ENCODE data around the gene ILK. TPM values are rescaled to one million over a fixed set of nuclear protein-coding genes. Genes with fewer than 3 reads are reported as not detected.

ILK gene
- total RNA-seq, 1 donor from 2014 or later: 133 TPM

DNA sequence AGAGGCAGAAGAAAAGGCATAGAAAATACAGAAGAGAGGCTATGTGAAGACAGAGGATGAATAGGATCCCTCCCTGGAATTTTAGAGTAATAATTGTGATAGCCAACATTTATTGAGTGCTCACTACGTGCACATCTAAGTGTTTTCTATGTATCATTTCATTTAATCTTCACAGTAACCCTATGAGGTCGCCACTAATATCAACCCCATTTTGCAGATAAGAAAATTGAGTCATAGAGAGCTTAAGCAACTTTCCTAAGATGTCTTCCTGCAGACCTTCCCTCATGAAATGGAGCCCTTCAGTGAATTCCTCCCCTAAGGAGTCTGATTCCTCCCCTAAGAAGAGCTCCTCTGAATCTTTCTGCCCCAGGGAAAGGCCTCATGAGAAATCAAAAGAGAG is 38.2 kb upstream of the ILK start:
- Mint-ChIP-seq H3K9me3 (ENCODE audit: low read depth) (no peaks in the 10 kb centered on the region), H3K4me1 (ENCODE audit: low read depth) (no peaks in the 10 kb centered on the region), H3K27ac (no peak overlapping the region), H3K36me3 (ENCODE audit: insufficient read depth) (peaks cover 3% of the 10 kb centered on the region), H3K4me3 (ENCODE audit: low read depth) (no peak overlapping the region), H3K27me3 (no peaks in the 10 kb centered on the region)
- TF ChIP-seq, protein P1, sequence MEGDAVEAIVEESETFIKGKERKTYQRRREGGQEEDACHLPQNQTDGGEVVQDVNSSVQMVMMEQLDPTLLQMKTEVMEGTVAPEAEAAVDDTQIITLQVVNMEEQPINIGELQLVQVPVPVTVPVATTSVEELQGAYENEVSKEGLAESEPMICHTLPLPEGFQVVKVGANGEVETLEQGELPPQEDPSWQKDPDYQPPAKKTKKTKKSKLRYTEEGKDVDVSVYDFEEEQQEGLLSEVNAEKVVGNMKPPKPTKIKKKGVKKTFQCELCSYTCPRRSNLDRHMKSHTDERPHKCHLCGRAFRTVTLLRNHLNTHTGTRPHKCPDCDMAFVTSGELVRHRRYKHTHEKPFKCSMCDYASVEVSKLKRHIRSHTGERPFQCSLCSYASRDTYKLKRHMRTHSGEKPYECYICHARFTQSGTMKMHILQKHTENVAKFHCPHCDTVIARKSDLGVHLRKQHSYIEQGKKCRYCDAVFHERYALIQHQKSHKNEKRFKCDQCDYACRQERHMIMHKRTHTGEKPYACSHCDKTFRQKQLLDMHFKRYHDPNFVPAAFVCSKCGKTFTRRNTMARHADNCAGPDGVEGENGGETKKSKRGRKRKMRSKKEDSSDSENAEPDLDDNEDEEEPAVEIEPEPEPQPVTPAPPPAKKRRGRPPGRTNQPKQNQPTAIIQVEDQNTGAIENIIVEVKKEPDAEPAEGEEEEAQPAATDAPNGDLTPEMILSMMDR (IDR thresholded peaks at IDR 0.05; ENCODE audit: unreplicated experiment): no peak
- no peak for DNase-seq (ENCODE audit: low spot score, unreplicated experiment)

DNA sequence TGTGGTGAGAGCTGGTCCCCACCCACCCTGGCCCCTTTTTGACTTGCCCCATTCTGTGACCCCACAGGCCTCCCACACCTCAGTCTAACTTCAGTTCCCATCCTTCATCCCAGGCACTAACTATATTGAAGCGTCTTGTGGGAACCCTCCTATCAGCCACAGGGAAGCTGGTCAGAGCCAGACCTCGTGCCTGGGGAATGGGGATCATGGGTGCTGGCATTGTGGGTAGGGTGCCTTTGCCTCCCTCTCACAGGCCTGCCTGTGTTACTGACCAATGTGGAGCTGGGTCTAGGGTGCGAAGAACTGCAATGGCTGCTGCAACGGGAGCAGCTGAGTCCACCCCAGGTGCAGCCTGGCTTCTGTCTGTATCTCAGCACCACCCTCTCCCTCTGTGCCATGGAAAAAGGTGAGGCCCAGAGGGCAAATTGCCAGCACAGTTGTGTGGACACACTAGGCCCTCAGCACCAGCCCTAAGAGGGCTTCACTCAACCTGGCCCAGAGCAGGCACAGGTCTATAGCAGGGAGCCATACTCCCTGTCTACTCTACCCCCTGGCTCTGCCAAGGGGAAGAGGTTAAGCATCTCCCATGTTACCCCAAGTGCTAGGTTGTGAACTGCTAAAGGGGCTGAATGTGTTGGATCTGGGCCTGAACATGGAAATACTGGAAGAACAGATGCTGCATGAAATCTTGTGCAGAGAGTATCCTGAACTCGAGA is 37.4 kb upstream of the ILK start:
- Mint-ChIP-seq H3K4me3 (ENCODE audit: low read depth) (no peak overlapping the region), H3K27me3 (no peaks in the 10 kb centered on the region), H3K36me3 (ENCODE audit: insufficient read depth) (peaks cover 3% of the 10 kb centered on the region), H3K9me3 (ENCODE audit: low read depth) (no peaks in the 10 kb centered on the region), H3K4me1 (ENCODE audit: low read depth) (no peaks in the 10 kb centered on the region), H3K27ac (no peak overlapping the region)
- no peak for DNase-seq (ENCODE audit: low spot score, unreplicated experiment)
- TF ChIP-seq, protein P1 (IDR thresholded peaks at IDR 0.05; ENCODE audit: unreplicated experiment): no peak

DNA sequence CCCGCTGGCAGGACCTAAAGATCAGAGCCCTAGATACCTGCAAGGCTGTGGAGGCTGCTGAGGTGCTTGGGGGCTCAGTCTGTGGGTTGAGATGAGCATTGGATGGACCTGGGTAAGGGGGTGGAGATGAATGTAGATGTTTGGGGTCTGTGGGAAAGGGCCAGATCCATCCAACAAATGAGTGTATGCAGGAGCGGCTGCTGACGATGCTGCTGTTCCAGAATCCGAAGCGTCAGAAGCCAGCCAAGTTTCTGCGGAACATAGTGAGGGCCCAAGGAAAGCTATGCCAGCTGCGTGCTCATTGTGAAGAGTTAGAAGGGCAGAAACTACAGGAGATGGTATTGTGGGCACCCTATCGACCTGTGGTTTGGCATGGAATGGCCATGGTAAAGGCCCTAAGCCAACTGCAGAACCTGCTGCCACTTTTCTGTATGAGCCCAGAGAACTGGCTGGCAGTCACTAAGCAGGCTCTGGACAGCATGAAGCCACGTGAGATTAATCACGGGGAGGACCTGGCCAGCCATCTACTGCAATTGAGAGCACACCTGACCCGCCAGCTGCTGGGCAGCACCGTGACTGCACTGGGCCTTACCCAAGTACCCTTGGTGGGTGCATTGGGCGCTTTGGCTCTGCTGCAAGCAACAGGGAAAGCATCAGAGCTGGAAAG is 36.7 kb upstream of the ILK start:
- Mint-ChIP-seq H3K27ac (no peak overlapping the region), H3K4me1 (ENCODE audit: low read depth) (no peaks in the 10 kb centered on the region), H3K27me3 (no peaks in the 10 kb centered on the region), H3K9me3 (ENCODE audit: low read depth) (no peaks in the 10 kb centered on the region), H3K4me3 (ENCODE audit: low read depth) (no peak overlapping the region), H3K36me3 (ENCODE audit: insufficient read depth) (peaks cover 3% of the 10 kb centered on the region)
- no peak for DNase-seq (ENCODE audit: low spot score, unreplicated experiment)
- TF ChIP-seq, protein P1 (IDR thresholded peaks at IDR 0.05; ENCODE audit: unreplicated experiment): no peak

DNA sequence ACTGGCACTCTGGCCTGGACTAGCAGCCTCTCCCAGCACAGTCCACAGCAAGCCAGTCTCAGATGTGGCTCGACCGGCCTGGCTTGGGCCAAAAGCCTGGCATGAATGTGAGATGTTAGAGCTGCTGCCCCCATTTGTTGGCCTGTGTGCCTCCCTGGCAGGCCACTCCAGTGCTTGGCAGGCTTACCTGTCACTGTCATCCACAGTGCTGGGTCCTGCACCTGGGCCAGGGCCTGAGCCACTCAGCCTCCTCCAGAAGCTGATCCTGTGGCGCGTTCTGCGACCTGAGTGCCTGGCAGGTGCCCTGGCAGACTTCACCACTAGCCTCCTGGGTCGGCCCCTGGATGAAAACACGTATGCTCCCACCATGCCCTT is 36.2 kb upstream of the ILK start:
- Mint-ChIP-seq H3K9me3 (ENCODE audit: low read depth) (no peaks in the 10 kb centered on the region), H3K4me1 (ENCODE audit: low read depth) (no peaks in the 10 kb centered on the region), H3K4me3 (ENCODE audit: low read depth) (no peak overlapping the region), H3K27ac (no peak overlapping the region), H3K27me3 (no peaks in the 10 kb centered on the region), H3K36me3 (ENCODE audit: insufficient read depth) (peaks cover 3% of the 10 kb centered on the region)
- TF ChIP-seq, protein P1 (IDR thresholded peaks at IDR 0.05; ENCODE audit: unreplicated experiment): no peak
- no peak for DNase-seq (ENCODE audit: low spot score, unreplicated experiment)

DNA sequence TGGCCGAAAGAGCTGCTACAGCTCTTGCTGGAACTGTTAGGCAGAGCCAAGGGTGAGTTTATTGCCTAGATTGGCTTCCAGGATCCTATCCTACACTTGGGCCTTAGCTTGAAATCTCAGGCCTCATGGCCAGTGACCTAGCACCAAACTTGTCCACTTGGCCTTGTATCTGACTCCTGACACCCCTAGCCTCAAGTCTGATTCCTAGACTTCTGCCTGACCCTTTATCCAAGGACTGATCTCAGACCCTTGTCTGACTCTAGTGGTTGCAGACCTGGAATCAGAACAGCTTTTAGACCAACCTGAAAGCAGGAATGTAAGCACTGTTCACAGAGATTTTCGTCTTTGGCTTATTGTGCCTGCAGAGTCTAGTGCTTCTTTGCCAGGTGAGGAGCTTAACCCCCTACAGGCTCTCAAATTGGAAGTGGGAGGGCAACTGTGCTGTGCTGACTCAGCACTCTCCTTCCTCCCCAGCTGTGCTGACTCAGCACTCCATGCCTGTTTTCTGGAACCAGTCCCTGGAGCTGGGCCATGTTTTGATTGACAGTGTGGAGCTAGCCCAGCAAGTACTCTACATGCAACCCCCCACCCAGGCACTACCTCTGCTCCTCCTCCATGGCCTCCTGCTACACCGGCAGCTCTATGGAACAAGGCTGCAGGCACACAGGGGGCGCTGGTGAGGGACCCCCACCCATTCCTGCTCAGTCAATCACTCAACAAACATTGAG is 35.2 kb upstream of the ILK start:
- peaks cover 3% of the 10 kb centered on the region for H3K36me3 Mint-ChIP-seq (ENCODE audit: insufficient read depth)
- H3K4me1 Mint-ChIP-seq (ENCODE audit: low read depth): no peaks in the 10 kb centered on the region
- no peaks in the 10 kb centered on the region for H3K9me3 Mint-ChIP-seq (ENCODE audit: low read depth)
- H3K4me3 Mint-ChIP-seq (ENCODE audit: low read depth): no peak overlapping the region
- TF ChIP-seq, protein P1 (IDR thresholded peaks at IDR 0.05; ENCODE audit: unreplicated experiment): no peak
- H3K27me3 Mint-ChIP-seq: no peaks in the 10 kb centered on the region
- no peak overlapping the region for H3K27ac Mint-ChIP-seq
- no peak for DNase-seq (ENCODE audit: low spot score, unreplicated experiment)
